T-helper 17 cell (primary cell): ENCODE data around the gene BANP. TPM values are rescaled to one million over a fixed set of nuclear protein-coding genes. Genes with fewer than 3 reads are reported as not detected.
"Not testable (repeated sequence)": the region's sequence is repeated elsewhere in the genome, so short reads cannot be mapped to it uniquely, and the experiment has no call there.

Experiments used
- ATAC-seq: fragments of 150-1000 bp; cut with Tn5 transposase; 2 replicates; pipeline ENCODE4 v1.10.0; 2021; ENCODE audit warnings: mild to moderate bottlenecking, moderate library complexity
- DNase-seq, 3 donors: peaks; one replicate each; pipeline versions ENCODE4 v3.0.0 to v3.0.0-alpha.2; 2020 to 2021
- H3K9me3 ChIP-seq: one replicate; pipeline ENCODE4 v1.7.0; 2013; ENCODE audit warnings: low read length, mild to moderate bottlenecking; ENCODE audit not compliant: control insufficient read depth, poor library complexity, severe bottlenecking
- H3K27ac Mint-ChIP-seq: one replicate; pipeline ENCODE4 v1.8.0; 2022; ENCODE audit warnings: mild to moderate bottlenecking, moderate library complexity, mixed read lengths
- H3K27me3 Mint-ChIP-seq: one replicate; pipeline ENCODE4 v1.8.0; 2022; ENCODE audit warnings: mixed read lengths
- H3K36me3 Mint-ChIP-seq: one replicate; pipeline ENCODE4 v1.8.0; 2022; ENCODE audit warnings: low read depth, mixed read lengths
- H3K4me1 Mint-ChIP-seq: one replicate; pipeline ENCODE4 v1.8.0; 2022; ENCODE audit warnings: mild to moderate bottlenecking, mixed read lengths
- H3K4me3 Mint-ChIP-seq: one replicate; pipeline ENCODE4 v1.8.0; 2022; ENCODE audit warnings: mild to moderate bottlenecking, moderate library complexity, mixed read lengths
- total RNA-seq, 4 donors: library from RNA in 2 of 4; stranded (reverse) in 2 of 4; gene quantifications; one replicate each; pipeline ENCODE4 v1.2.3 and lab custom pipeline; 2022 to 2026

BANP gene
- total RNA-seq, 2 donors from 2014 or later: 46.9 to 47.9 TPM

- H3K9me3 ChIP-seq, H3K27ac Mint-ChIP-seq, H3K36me3 Mint-ChIP-seq, DNase-seq, ATAC-seq, H3K27me3 Mint-ChIP-seq, H3K4me1 Mint-ChIP-seq, H3K4me3 Mint-ChIP-seq: not testable (repeated sequence)
Measured at GRCh38 chr16:87932475-87933139, 18.6 kb upstream of the BANP start.

DNA sequence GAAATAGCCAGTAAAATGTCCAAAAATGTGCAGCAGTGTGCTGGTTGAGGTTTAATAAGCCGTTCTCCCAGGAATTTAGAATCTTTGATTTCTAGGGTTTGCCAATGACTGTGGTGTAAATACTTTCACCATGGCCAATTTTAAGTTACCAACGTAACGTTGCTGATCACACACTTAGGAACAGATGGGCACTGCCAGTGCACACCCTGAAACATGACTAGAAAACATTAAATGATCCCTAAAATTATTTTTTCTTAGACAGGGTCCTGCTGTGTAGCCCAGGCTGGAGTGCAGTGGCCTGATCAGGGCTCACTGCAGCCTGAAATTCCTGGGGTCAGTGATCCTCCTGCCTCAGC lies 18.1 kb upstream of the BANP start:
- Mint-ChIP-seq H3K36me3 (no peaks in the 10 kb centered on the region), H3K27me3 (peaks cover 10% of the 10 kb centered on the region), H3K4me3 (no peak overlapping the region), H3K4me1 (no peaks in the 10 kb centered on the region), H3K27ac (no peak overlapping the region)
- no peaks in the 10 kb centered on the region for H3K9me3 ChIP-seq
- no peak for ATAC-seq
- DNase-seq: no peak

- ATAC-seq: not testable (repeated sequence)
Measured at GRCh38 chr16:87934752-87935425, 16.3 kb upstream of the BANP start.

GRCh38 chr16:87936016-87936374 lies 15.2 kb upstream of the BANP start:
- not testable (repeated sequence) for H3K27me3 Mint-ChIP-seq, ATAC-seq

More at GRCh38 chr16:87934752-87935425, 16.3 kb upstream of the BANP start:
- H3K4me3 Mint-ChIP-seq, H3K27me3 Mint-ChIP-seq, H3K9me3 ChIP-seq, DNase-seq, H3K27ac Mint-ChIP-seq, H3K4me1 Mint-ChIP-seq, H3K36me3 Mint-ChIP-seq: not testable (repeated sequence)

GRCh38 chr16:87936375-87937230 lies 14.6 kb upstream of the BANP start, which contains the start of gene CA5A:
Gene CA5A, minus strand, starts transcription at chr16:87936529. Its CDS starts 79 bp downstream, at chr16:87936450.
- DNase-seq: no peak
- Mint-ChIP-seq H3K4me3 (no peak within 1 kb of the TSS), H3K36me3 (no peaks in the 10 kb centered on the region), H3K27me3 (peaks cover 10% of the 10 kb centered on the region), H3K4me1 (no peaks in the 10 kb centered on the region), H3K27ac (no peak within 1 kb of the TSS)
- no peaks in the 10 kb centered on the region for H3K9me3 ChIP-seq
- no peak for ATAC-seq

More at GRCh38 chr16:87936016-87936374, 15.2 kb upstream of the BANP start:
- not testable (repeated sequence) for H3K4me1 Mint-ChIP-seq, H3K36me3 Mint-ChIP-seq, H3K4me3 Mint-ChIP-seq, DNase-seq, H3K9me3 ChIP-seq, H3K27ac Mint-ChIP-seq

DNA sequence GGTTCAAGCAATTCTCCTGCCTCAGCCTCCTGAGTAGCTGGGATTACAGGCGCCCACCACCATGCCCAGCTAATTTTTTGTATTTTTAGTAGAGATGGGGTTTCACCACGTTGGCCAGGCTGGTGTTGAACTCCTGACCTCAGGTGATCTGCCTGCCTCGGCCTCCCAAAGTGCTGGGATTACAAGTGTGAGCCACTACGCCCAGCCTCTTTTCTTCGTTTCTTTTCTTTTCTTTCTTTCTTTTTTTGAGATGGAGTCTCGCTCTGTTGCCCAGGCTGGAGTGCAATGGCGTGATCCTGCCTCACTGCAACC lies 14.0 kb upstream of the BANP start:
- not testable (repeated sequence) for H3K9me3 ChIP-seq, H3K4me1 Mint-ChIP-seq, H3K27me3 Mint-ChIP-seq, H3K27ac Mint-ChIP-seq, DNase-seq, ATAC-seq, H3K36me3 Mint-ChIP-seq, H3K4me3 Mint-ChIP-seq

DNA sequence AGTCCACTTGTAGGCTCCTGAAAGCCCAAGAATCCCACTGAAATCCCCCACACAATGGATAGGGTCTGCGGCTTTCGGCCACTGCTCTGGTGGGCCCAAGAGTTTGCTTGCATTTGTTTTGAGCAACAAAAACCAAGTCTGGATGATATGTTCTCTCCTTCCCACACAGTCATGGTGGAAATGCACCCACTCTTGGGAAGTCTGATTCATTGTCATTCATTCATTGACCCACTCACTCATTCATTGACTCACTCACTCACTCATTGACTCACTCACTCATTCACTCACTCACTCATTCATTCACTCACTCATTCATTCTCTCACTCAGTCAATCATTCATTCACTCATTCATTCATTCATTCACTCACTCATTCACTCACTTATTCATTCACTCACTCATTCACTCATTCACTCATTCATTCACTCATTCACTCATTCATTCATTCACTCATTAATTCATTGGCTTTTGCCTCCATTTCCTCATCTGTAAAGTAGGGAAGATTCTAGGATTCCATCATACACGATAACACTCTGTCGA lies 12.8 kb upstream of the BANP start:
- no peak overlapping the region for H3K4me3 Mint-ChIP-seq
- H3K27ac Mint-ChIP-seq: no peak overlapping the region
- H3K4me1 Mint-ChIP-seq: no peaks in the 10 kb centered on the region
- no peak for DNase-seq
- no peak for ATAC-seq
- no peaks in the 10 kb centered on the region for H3K9me3 ChIP-seq
- H3K27me3 Mint-ChIP-seq: peaks cover 10% of the 10 kb centered on the region
- H3K36me3 Mint-ChIP-seq: no peaks in the 10 kb centered on the region

DNA sequence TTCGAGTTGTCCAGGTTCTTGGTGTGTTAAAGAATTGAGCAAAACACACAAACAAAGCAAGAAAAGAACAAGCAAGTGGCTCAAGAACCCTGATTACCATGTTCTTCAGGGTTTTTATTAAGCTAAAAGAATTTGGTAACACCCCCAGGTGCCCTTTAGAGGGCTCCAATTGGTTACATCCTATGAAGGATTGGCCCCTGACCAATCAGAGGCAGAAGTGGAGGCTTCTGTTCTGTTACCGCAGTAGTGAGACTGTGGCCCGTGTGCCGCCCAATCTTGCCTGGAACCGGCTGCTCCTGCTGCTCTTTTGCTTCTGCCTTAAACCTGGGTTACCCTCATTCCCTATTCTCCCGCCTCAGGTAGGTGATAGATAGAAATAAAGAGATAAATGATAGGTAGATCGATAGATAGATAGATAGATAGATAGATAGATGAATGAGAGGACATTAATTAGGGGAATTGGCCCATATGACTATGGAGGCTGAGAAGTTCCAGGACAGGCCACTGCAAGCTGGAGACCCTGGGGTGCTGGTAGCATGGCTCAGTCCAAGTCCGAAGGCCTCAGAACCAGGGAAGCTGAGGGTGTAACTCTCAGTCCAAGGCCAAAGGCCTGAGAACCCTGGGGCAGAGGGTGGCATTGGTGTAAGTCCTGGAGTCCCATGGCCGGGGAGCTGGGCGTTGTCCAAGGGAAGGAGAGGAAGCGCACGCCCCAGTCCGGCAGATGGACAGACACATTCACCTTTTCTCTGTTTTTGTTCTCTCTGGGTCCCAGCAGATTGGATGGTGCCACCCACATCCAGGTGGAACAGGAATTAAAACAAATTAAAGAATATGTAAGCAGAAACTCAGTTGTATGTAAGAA lies 11.4 kb upstream of the BANP start:
- Mint-ChIP-seq H3K27ac (no peak overlapping the region), H3K4me3 (no peak overlapping the region), H3K36me3 (no peaks in the 10 kb centered on the region), H3K4me1 (no peaks in the 10 kb centered on the region), H3K27me3 (peaks cover 8% of the 10 kb centered on the region)
- H3K9me3 ChIP-seq: no peaks in the 10 kb centered on the region
- ATAC-seq: no peak
- no peak for DNase-seq

- H3K9me3 ChIP-seq: no peaks in the 10 kb centered on the region
- Mint-ChIP-seq H3K4me1 (peaks cover 1% of the 10 kb centered on the region), H3K27ac (no peak overlapping the region), H3K4me3 (no peak overlapping the region), H3K27me3 (peaks cover 7% of the 10 kb centered on the region), H3K36me3 (peaks cover under 1% of the 10 kb centered on the region)
- no peak for ATAC-seq
- no peak for DNase-seq
Measured at GRCh38 chr16:87942680-87943079, 8.6 kb upstream of the BANP start.

GRCh38 chr16:87945351-87946042 lies 5.7 kb upstream of the BANP start:
- ATAC-seq: peak; percentile 52
- H3K4me1 Mint-ChIP-seq: peaks cover 5% of the 10 kb centered on the region
- H3K36me3 Mint-ChIP-seq: peaks cover 3% of the 10 kb centered on the region
- no peak for DNase-seq
- H3K4me3 Mint-ChIP-seq: peak overlapping the region; percentile 21
- H3K9me3 ChIP-seq: no peaks in the 10 kb centered on the region
- H3K27me3 Mint-ChIP-seq: peaks cover 13% of the 10 kb centered on the region
- H3K27ac Mint-ChIP-seq: peak overlapping the region; percentile 51

DNA sequence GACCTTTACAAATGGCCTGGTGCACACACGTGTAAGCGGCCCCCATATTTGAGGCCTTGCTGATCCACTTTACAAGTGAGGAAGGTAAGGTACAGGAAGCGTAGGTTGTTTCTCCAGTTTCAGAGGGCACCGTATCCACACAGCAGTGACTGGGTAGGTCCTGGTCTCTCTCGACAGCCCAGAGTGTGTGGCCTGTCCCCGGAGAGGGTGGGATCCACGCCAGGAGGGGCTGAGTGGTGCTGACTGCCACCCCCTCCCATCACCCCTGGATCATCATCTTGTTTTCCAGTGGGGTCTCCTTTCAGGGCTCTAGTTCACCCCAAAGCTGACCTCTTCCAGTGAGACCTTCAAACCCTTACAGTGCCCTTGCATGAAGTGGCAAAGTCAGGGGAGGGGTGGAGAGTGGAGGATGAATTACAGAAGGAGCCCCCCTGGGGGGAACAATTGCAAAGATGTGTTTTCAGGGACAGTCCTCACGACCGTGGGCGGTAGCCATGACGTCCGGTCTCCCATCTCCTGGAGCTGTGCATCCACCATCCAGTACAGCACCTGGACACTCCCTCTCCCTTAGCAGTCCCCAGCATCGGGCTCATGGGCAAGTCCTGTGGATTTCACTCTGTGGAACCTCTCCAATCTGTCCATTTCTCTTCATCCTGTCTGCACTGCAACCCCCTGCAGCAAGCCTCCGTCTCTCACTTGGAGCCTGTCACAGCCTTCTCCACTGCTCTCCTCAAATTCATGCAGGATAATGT lies 4.5 kb upstream of the BANP start:
- Mint-ChIP-seq H3K27me3 (peaks cover 13% of the 10 kb centered on the region), H3K27ac (no peak overlapping the region), H3K4me3 (no peak overlapping the region), H3K4me1 (peaks cover 8% of the 10 kb centered on the region), H3K36me3 (peaks cover 3% of the 10 kb centered on the region)
- DNase-seq (no peak), ATAC-seq (no peak)
- no peaks in the 10 kb centered on the region for H3K9me3 ChIP-seq
